Common myeloid progenitor, CD34-positive (primary cell): ENCODE results near the gene ADIRF.
"Not testable (repeated sequence)": the region's sequence is repeated elsewhere in the genome, so short reads cannot be mapped to it uniquely, and the experiment has no call there.

Experiments used
- CTCF ChIA-PET: fragments of 350-600 bp; sonication (Branson Sonifier 250); formaldehyde crosslinking; loops from one replicate; lab custom pipeline; 2021; ENCODE audit warnings: antibody characterized with exemption; lab: Charles Lee
- POLR2A ChIA-PET: fragments of 350-600 bp; sonication (Branson Sonifier 250); formaldehyde crosslinking; loops from one replicate; lab custom pipeline; 2021; ENCODE audit warnings: antibody characterized with exemption; lab: Charles Lee
- DNase-seq, 3 donors: peaks; one replicate each; pipeline versions ENCODE4 v3.0.0 to v3.0.0-alpha.2; 2013
- H3K27ac ChIP-seq, 2 experiments: 1 replicate in 1 of 2; 2 replicates in 1 of 2; pipeline ENCODE4 v1.7.0; 2013; ENCODE audit warnings: inconsistent platforms in 2 of 2, low read length in 2 of 2, mild to moderate bottlenecking in 2 of 2, low read depth in 1 of 2, moderate library complexity in 1 of 2; ENCODE audit not compliant: severe bottlenecking in 2 of 2, insufficient read depth in 1 of 2, poor library complexity in 1 of 2
- H3K27me3 ChIP-seq, 5 experiments: replicated peaks in 2 of 5; 1 replicate in 3 of 5; 2 replicates in 2 of 5; pipeline versions ENCODE4 v1.6.1 to v1.7.0; 2013; ENCODE audit warnings: low read length in 4 of 5, mild to moderate bottlenecking in 2 of 5, moderate library complexity in 2 of 5, inconsistent platforms in 1 of 5; ENCODE audit not compliant: insufficient read depth in 5 of 5, control insufficient read depth in 4 of 5
- H3K36me3 ChIP-seq, 4 experiments: 1 replicate in 2 of 4; 2 replicates in 2 of 4; pipeline versions ENCODE4 v1.6.1 to v1.7.0; 2013; ENCODE audit warnings: low read length in 3 of 4, control low read depth in 1 of 4, mild to moderate bottlenecking in 1 of 4; ENCODE audit not compliant: control insufficient read depth in 4 of 4, insufficient read depth in 4 of 4
- H3K4me1 ChIP-seq, 4 experiments: 1 replicate in 3 of 4; 2 replicates in 1 of 4; pipeline versions ENCODE4 v1.6.1 to v1.7.1; 2013; ENCODE audit warnings: low read length in 3 of 4, mild to moderate bottlenecking in 3 of 4, control low read depth in 1 of 4, inconsistent platforms in 1 of 4, moderate library complexity in 1 of 4; ENCODE audit not compliant: control insufficient read depth in 4 of 4, insufficient read depth in 4 of 4; ENCODE audit errors: control extremely low read depth in 1 of 4
- H3K4me3 ChIP-seq, 7 experiments: 1 replicate in 4 of 7; 2 replicates in 3 of 7; pipeline versions ENCODE4 v1.5.1 to v1.7.0; 2013; ENCODE audit warnings: mild to moderate bottlenecking in 7 of 7, low read length in 6 of 7, moderate library complexity in 6 of 7, inconsistent platforms in 2 of 7, low read depth in 2 of 7, control low read depth in 1 of 7; ENCODE audit not compliant: insufficient read depth in 4 of 7, control insufficient read depth in 1 of 7; ENCODE audit errors: extremely low read depth in 1 of 7
- H3K9me3 ChIP-seq, 5 experiments: 1 replicate in 4 of 5; 2 replicates in 1 of 5; pipeline versions ENCODE4 v1.6.1 to v1.7.1; 2013; ENCODE audit warnings: low read length in 4 of 5, mild to moderate bottlenecking in 2 of 5, inconsistent platforms in 1 of 5, low read depth in 1 of 5, moderate library complexity in 1 of 5; ENCODE audit not compliant: control insufficient read depth in 4 of 5, insufficient read depth in 2 of 5; ENCODE audit errors: control extremely low read depth in 1 of 5
- WGBS: methylation state at CpG from one replicate; pipeline ENCODE4 v1.1.5; 2013; ENCODE audit not compliant: insufficient coverage; 5-methylcytosine and 5-hydroxymethylcytosine counted together

The ADIRF gene

DNA sequence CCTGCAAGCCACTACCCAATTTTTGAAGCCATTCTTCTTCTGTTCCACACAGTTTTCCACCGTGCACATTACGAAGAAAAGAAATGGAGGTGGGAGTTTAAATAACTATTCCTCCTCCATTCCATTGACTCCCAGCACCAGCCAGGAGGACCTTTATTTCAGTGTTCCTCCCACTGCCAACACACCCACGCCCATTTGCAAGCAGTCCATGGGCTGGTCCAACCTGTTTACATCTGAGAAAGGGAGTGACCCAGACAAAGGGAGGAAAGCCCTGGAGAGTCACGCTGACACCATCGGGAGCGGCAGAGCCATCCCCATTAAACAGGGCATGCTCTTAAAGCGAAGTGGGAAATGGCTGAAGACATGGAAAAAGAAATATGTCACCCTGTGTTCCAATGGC, 40.0 kb downstream of the ADIRF start:
- H3K27ac ChIP-seq, H3K4me1 ChIP-seq, H3K36me3 ChIP-seq, H3K4me3 ChIP-seq, DNase-seq, CTCF ChIA-PET, POLR2A ChIA-PET, H3K9me3 ChIP-seq, H3K27me3 ChIP-seq: not testable (repeated sequence)
- no CpG with 5 or more reads among the region's 7 CpGs for WGBS

DNA sequence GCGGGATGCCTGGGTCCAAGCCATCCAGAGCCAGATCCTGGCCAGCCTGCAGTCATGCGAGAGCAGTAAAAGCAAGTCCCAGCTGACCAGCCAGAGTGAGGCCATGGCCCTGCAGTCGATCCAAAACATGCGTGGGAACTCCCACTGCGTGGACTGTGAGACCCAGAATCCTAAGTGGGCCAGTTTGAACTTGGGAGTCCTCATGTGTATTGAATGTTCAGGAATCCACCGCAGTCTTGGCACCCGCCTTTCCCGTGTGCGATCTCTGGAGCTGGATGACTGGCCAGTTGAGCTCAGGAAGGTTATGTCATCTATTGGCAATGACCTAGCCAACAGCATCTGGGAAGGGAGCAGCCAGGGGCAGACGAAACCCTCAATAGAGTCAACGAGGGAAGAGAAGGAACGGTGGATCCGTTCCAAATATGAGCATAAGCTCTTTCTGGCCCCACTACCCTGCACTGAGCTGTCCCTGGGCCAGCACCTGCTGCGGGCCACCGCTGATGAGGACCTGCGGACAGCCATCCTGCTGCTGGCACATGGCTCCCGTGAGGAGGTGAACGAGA, 40.9 kb downstream of the ADIRF start:
- H3K4me1 ChIP-seq, DNase-seq, H3K27me3 ChIP-seq, H3K9me3 ChIP-seq, CTCF ChIA-PET, POLR2A ChIA-PET, H3K27ac ChIP-seq, H3K4me3 ChIP-seq, H3K36me3 ChIP-seq: not testable (repeated sequence)
- WGBS = 100% methylated on average over 6 of the region's 18 CpGs

DNA sequence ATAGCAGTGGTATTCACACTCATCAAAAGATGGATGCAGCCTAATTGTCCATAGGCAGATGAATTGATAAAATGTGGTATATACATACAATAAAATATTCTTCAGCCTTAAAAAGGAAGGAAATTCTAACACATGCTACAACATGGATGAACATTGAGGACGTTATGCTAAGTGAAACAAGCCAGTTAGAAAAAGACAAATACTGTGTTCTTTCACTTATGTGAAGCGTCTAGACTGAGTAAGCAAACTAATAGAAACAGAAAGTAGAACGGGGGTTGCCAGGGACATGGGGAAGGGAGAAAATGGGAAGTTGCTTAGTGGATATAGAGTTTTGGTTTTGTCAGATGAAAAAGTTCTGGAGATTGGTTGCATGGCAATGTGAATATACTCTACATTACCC, 45.2 kb downstream of the ADIRF start:
- no CpG with 5 or more reads among the region's 3 CpGs for WGBS
- H3K27me3 ChIP-seq, POLR2A ChIA-PET, CTCF ChIA-PET, H3K27ac ChIP-seq, H3K9me3 ChIP-seq, H3K36me3 ChIP-seq, H3K4me1 ChIP-seq: not testable (repeated sequence)
- peak; percentile 22 to 60 (median 58) for DNase-seq
- H3K4me3 ChIP-seq = peak overlapping the region in 1 of 7 experiments; percentile 20

DNA sequence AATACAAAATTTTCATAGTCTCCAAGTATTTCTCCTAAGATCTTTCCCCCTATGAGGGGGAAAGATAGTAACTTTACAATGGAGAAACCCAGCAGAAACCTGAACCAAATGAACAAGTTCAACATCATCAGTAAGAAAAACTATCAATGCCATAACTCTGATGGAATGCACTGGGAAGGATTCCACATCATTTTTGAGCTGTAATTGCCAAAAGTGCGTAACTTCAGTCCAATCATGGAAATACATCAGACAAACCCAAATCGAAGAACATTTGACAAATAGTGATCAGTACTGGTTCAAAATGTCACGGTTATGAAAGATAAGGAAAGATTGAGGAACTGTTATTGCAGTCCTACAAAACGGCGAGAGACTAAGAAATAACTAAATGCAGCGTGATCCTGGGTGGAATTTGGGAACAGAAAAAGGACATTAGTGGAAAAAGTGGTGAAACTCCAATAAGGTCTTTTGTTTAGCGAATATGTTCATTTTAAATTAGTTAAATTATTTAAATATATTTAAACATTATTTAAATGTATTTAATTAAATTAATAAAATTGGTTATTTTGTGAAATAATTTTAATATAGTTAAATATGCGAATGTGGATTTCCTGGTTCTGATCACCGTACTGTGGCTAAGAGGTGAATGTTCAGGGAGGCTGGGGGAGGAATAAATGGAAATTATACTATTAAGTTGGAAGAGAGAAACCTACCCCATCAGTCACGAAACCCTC, 46.9 kb downstream of the ADIRF start:
- H3K4me3 ChIP-seq, H3K4me1 ChIP-seq, DNase-seq, POLR2A ChIA-PET, H3K9me3 ChIP-seq, H3K27me3 ChIP-seq, H3K27ac ChIP-seq, H3K36me3 ChIP-seq, CTCF ChIA-PET: not testable (repeated sequence)
- 100% methylated on average over 1 of the region's 10 CpGs for WGBS

DNA sequence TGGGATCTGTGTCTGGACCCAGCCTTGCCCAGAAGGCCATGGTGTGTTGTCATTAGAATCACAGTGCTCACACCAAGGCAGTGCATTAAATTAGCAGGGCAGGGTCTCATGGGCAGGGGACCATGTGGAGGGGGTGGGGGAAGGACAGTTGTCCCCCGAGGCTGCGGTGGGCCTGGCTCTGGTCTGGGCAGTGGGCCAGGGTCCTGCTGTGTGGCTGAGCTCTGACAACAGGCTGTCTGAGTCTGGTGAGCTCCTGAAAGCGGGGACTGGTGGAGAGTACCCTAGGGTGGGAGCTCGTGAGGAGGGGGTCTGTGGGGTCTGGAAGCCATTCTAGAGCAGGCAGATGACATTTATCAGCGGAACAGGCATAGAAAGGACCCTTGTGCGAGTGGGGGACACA, 49.8 kb downstream of the ADIRF start:
- POLR2A ChIA-PET, CTCF ChIA-PET, H3K4me3 ChIP-seq, H3K36me3 ChIP-seq, H3K4me1 ChIP-seq, H3K27me3 ChIP-seq, DNase-seq, H3K27ac ChIP-seq, H3K9me3 ChIP-seq: not testable (repeated sequence)
- 96% methylated on average over 3 of the region's 6 CpGs for WGBS

DNA sequence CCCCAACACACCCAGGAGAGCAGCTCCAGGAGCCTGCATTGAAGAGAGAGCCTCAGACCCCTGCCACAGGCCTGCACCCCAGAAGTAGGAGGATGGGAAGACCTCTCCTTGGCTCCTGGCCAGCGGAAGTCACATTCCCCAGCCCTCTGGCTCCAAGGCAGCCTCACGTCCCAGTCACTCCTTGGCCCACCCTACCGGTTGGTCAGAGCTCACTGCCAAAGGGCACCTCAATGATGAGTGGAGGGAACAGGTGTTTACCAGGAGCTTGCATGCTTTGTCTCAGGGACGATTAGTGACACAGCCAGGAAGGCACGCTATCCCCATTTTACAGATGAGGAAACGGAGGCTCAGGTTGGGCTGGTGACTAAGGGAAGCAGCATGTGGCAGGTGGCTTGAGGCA, 50.8 kb downstream of the ADIRF start:
- H3K4me1 ChIP-seq, H3K27ac ChIP-seq, H3K4me3 ChIP-seq, H3K9me3 ChIP-seq, CTCF ChIA-PET, H3K36me3 ChIP-seq, POLR2A ChIA-PET, H3K27me3 ChIP-seq, DNase-seq: not testable (repeated sequence)
- 83% methylated on average over 3 of the region's 6 CpGs for WGBS

DNA sequence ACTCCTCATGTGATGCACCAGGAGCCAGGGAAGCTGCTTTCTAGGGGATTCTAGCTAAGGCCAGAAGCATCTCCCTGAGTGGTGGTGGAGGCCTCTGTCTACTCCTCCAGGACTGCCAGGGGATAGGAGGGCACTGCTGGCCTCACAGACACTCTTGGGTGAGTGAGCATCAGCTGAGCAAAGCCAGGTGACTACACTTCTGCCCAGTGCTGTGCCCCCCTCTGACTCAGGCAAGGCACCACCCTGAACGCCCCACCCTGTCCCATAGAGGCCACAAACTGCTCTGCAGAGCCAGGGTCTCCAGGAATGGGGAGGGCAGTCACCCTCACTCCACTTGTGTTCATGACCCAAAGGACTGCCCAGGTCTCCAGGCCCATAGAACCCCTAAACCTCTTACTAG, 51.2 kb downstream of the ADIRF start:
- H3K36me3 ChIP-seq, DNase-seq, H3K27me3 ChIP-seq, CTCF ChIA-PET, H3K27ac ChIP-seq, H3K9me3 ChIP-seq, H3K4me1 ChIP-seq, H3K4me3 ChIP-seq, POLR2A ChIA-PET: not testable (repeated sequence)
- WGBS = 88% methylated on average over 1 of the region's 1 CpG
